Panc1 (cell line): ENCODE data around the gene PET100.

Experiments
- CTCF ChIP-seq: fragments of 450-650 bp; IDR thresholded peaks from 2 replicates; pipeline ENCODE4 v1.5.1; 2017; ENCODE audit warnings: mild to moderate bottlenecking
- POLR2AphosphoS5 ChIP-seq: IDR thresholded peaks from 2 replicates; pipeline ENCODE4 v1.6.1; 2012; ENCODE audit warnings: mild to moderate bottlenecking, low read depth, low read length, moderate library complexity

- TF ChIP-seq CTCF, result no peak
- TF ChIP-seq POLR2AphosphoS5, result no peak
Measured at GRCh38 chr19:7619671-7620441, 9.7 kb upstream of the PET100 start.
